Activated T-helper 9 cell treated with anti-CD3 and anti-CD28 coated beads, Interleukin-2, amount 50 U/mL, for 16 hours (primary cell): ENCODE data around the gene CDK17.
A peak's percentile ranks its signal among the peaks of the same experiment; 100 is the strongest.
"Not testable (repeated sequence)": the region's sequence is repeated elsewhere in the genome, so short reads cannot be mapped to it uniquely, and the experiment has no call there.

Experiments used
- DNase-seq: peaks from one replicate; pipeline ENCODE4 v3.0.0-alpha.2; 2020; ENCODE audit warnings: low read depth

Gene CDK17

GRCh38 chr12:96399919-96400630 is at the start of gene CDK17:
TSS of gene CDK17 (minus strand) at chr12:96400439. CDS start at chr12:96334836, 65,603 bp downstream.
- DNase-seq = peak; percentile 83

- DNase-seq = no peak
Measured at GRCh38 chr12:96448300-96448699, 48.1 kb upstream of the CDK17 start.

- DNase-seq = no peak
Measured at GRCh38 chr12:96447256-96447655, 47.0 kb upstream of the CDK17 start.

GRCh38 chr12:96445691-96446583 is 45.7 kb upstream of the CDK17 start:
- peak; percentile 22 for DNase-seq

- DNase-seq = no peak
Measured at GRCh38 chr12:96444399-96444798, 44.2 kb upstream of the CDK17 start.

- no peak for DNase-seq
Measured at GRCh38 chr12:96442906-96443305, 42.7 kb upstream of the CDK17 start.

GRCh38 chr12:96441816-96442215 is 41.6 kb upstream of the CDK17 start:
- no peak for DNase-seq

GRCh38 chr12:96438330-96438729 is 38.1 kb upstream of the CDK17 start:
- DNase-seq = no peak

GRCh38 chr12:96437171-96437445 is 36.9 kb upstream of the CDK17 start:
- DNase-seq = no peak

GRCh38 chr12:96436366-96437170 is 36.3 kb upstream of the CDK17 start:
- DNase-seq = no peak

GRCh38 chr12:96434107-96434506 is 33.9 kb upstream of the CDK17 start:
- DNase-seq = peak; percentile 39

GRCh38 chr12:96432496-96433321 is 32.5 kb upstream of the CDK17 start:
- DNase-seq = not testable (repeated sequence)

GRCh38 chr12:96431067-96431466 is 30.8 kb upstream of the CDK17 start:
- no peak for DNase-seq

GRCh38 chr12:96427269-96427729 is 27.1 kb upstream of the CDK17 start:
- DNase-seq = no peak

GRCh38 chr12:96425951-96426350 is 25.7 kb upstream of the CDK17 start:
- no peak for DNase-seq

GRCh38 chr12:96425321-96425720 is 25.1 kb upstream of the CDK17 start:
- no peak for DNase-seq

GRCh38 chr12:96424601-96425000 is 24.4 kb upstream of the CDK17 start:
- DNase-seq = no peak

- no peak for DNase-seq
Measured at GRCh38 chr12:96422192-96422591, 22.0 kb upstream of the CDK17 start.

GRCh38 chr12:96421014-96421413 is 20.8 kb upstream of the CDK17 start:
- DNase-seq = no peak

GRCh38 chr12:96420277-96420835 is 20.1 kb upstream of the CDK17 start:
- DNase-seq = no peak

- DNase-seq = no peak
Measured at GRCh38 chr12:96419576-96420276, 19.5 kb upstream of the CDK17 start.
